GM19099 (cell line): ENCODE results near the gene SURF1.

ENCODE experiments used
- POLR2A ChIP-seq: IDR thresholded peaks from 3 replicates; pipeline ENCODE4 v1.6.1; 2011; ENCODE audit warnings: low read depth; ENCODE audit not compliant: insufficient read length; ENCODE audit errors: extremely low read depth

Gene SURF1

DNA sequence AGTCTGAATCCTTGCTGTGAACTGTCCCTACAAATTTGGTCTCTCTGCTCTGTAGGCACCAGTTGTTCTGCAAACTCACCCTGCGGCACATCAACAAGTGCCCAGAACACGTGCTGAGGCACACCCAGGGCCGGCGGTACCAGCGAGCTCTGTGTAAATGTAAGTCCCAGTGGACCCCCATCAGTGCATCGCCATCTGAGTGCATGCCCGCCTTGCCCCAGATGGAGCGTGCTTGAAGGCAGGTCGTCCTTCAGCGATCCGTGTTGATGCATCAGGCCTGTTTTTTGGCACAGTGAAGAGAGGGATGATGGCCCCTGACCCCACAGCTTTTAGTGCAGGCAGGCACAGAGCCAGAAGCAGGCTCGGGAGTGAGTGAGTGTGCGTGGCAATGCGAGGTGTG, 1.4 kb upstream of the SURF1 start:
- no peak for TF ChIP-seq POLR2A

DNA sequence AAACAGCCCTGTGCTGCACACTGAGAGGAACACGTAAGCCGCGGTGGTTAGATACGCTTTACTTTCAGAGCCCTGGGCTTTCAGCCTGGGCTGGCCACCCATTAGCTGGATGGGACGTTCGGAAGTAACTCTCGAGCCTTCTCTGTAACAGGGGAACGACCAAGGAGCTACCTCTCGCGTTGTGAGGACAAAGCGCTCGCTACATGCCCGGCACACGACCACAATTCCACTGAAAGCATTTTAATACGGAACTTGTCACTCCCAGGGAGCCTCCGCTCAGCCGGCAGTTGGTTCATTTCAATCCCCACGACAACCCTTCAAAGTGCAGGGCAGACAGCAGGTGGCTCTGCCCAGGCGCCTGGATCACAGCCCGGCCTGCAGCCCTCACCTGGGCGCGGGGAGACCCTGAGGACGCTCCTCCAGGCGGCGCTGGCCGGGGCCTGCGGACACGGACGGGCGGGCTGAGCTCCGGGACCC, 368 bp downstream of the SURF1 start:
- TF ChIP-seq POLR2A, result no peak

GRCh38 chr9:133354766-133355165, 1.5 kb downstream of the SURF1 start:
- no peak for TF ChIP-seq POLR2A

- peak; percentile 39 for TF ChIP-seq POLR2A
Observed at GRCh38 chr9:133353548-133353947, 2.7 kb downstream of the SURF1 start.

GRCh38 chr9:133352635-133353340, 3.5 kb downstream of the SURF1 start:
- TF ChIP-seq POLR2A, result no peak

- peak; percentile 23 for TF ChIP-seq POLR2A
Observed at GRCh38 chr9:133351908-133352634, 4.2 kb downstream of the SURF1 start.

DNA sequence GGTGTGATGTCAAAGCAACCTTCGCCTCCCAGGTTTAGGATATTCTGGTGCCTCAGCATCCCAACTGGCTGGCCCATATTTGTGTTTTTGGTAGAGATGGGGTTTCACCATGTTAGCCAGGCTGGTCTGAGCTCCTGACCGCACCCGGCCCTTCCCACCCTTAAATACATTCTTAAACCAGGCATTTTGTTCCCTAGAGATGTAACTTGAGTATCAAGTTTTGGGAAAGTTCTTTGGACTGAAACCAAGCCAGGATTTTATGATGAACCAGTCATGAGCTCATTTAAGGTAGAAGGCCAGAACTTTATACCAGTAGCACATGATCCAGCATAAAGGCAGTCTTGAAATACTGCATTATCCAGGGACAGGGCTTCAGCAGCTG, 4.8 kb downstream of the SURF1 start:
- no peak for TF ChIP-seq POLR2A

DNA sequence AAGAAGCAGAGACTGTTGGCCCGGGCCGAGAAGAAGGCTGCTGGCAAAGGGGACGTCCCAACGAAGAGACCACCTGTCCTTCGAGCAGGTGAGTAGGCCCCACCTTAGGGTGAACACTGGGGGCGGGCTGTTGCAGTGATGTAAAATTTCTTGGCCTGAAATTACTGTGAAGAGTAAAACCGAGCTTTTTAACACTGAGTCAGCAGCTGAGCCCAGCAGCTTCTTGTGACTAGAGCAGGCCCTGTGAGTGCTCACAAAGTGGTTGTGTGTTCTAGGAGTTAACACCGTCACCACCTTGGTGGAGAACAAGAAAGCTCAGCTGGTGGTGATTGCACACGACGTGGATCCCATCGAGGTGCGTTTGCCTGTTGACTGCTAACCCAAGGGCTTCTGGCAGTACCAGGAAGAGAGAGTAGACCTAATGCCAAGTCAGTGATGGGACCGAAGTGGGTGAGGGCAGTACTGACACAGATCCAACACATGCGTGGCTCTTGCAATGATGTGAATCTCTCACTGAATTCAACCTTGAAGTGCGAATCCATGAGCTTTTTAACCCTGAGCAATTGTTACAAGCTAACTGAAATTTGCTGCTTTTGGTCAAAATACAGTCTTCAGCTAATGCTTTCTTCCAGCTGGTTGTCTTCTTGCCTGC, 6.2 kb downstream of the SURF1 start:
- TF ChIP-seq POLR2A, result peak; percentile 29

DNA sequence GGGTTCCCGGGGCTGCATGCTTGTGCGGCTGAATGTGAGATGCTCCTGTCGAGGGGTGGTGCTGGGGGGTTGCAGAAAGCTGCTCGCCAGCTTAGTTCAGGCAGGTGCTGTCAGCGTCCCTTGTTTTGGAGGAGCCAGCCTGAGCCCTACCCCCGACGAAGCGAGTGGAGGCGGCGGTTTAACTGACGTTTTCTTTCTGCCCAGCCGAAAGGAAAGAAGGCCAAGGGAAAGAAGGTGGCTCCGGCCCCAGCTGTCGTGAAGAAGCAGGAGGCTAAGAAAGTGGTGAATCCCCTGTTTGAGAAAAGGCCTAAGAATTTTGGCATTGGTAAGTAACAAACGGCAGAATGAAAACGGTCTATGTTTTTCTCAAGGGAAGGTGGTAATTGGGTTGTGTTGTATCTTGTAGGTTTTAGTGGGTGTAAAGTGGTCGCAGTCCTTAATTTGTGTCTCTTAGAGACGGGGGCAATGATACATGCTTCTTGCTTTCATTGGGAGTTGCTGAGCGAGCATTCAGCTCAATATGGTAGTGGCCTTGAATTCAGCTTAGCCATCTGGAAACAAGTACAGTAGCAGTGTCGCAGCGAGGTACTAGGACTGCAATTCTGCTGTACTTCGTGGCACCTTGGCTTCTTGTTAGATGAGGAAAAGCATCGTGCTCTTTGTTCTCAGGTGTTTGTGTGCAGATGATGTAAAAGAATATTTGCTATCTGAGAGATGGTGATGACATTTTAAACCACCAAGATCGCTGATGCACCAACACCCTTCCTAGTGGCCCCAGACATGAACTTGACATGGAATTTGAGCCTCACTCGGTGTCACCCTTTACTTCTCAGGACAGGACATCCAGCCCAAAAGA, 7.3 kb downstream of the SURF1 start:
- no peak for TF ChIP-seq POLR2A

- TF ChIP-seq POLR2A, result peak; percentile 99
Observed at GRCh38 chr9:133347985-133348717, 8.1 kb downstream of the SURF1 start, which contains the start of the genes MED22 and RPL7A. Gene MED22 (minus strand): TSS chr9:133348131. CDS start chr9:133346662, 1,469 bp downstream. Gene RPL7A (plus strand): TSS chr9:133348218. CDS start chr9:133348244, 26 bp downstream.

- TF ChIP-seq POLR2A, result no peak
Observed at GRCh38 chr9:133347515-133347984, 8.7 kb downstream of the SURF1 start.

DNA sequence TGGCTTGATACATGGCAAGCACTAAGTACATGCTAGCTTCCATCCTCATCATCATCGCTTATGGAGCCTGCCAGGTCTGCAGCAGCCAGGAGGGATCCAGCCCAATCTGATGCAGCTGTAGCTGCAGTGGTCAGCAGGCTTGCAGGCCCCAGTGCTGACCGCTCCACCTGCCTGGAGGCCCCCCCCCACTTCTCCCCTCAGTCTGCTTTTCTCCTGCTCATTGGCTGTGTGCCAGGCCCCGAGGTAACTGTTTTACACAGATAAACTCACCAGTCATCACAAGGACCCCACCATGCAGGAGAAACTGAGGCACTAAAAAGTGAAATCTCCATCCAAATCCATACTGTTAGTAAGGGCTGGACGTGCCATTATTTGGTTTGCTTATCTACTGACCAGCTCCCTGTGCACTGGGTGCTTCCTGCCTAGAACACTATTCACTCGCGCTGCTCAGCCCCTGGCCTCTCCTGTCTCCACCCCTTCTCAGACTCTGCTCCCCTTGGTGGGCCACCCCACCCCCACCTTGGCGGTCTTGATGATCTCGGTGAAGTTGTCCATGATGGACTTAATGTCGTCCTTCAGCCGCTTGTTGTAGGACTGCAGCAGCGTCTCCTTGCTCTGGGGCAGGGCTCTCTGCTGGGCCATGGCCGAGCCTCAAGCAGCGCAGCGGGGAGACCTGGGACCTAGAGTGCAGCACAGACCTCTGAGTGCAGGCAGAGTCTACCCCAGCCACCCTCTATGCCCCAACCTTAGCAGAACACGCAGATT, 10.1 kb downstream of the SURF1 start:
- no peak for TF ChIP-seq POLR2A

- no peak for TF ChIP-seq POLR2A
Observed at GRCh38 chr9:133345596-133345995, 10.7 kb downstream of the SURF1 start.
